HG03342 (cell line): ENCODE data around the gene ZMAT5.

Experiments
- ATAC-seq: cut with Tn5 transposase; IDR thresholded peaks from one replicate; pipeline ENCODE4 v1.9.1; 2021; ENCODE audit warnings: mild to moderate bottlenecking, moderate library complexity; ENCODE audit not compliant: unreplicated experiment

ZMAT5 gene

GRCh38 chr22:29692327-29692640 lies 74.5 kb downstream of the ZMAT5 start:
- ATAC-seq: no peak

GRCh38 chr22:29691636-29692326 lies 75.0 kb downstream of the ZMAT5 start:
- ATAC-seq: no peak

- no peak for ATAC-seq
Observed at GRCh38 chr22:29690476-29690875, 76.3 kb downstream of the ZMAT5 start.

- ATAC-seq: no peak
Observed at GRCh38 chr22:29689880-29690213, 77.0 kb downstream of the ZMAT5 start.

GRCh38 chr22:29689206-29689879 lies 77.5 kb downstream of the ZMAT5 start:
- ATAC-seq: no peak

GRCh38 chr22:29684244-29684643 lies 82.6 kb downstream of the ZMAT5 start:
- no peak for ATAC-seq

- no peak for ATAC-seq
Observed at GRCh38 chr22:29683536-29683935, 83.3 kb downstream of the ZMAT5 start.
